GM12878 (cell line): Measurements from ENCODE around the gene URI1. TPM values are rescaled to one million over a fixed set of nuclear protein-coding genes. Genes with fewer than 3 reads are reported as not detected.
"Not testable (repeated sequence)": the region's sequence is repeated elsewhere in the genome, so short reads cannot be mapped to it uniquely, and the experiment has no call there.

ENCODE experiments used
- ATAC-seq: fragments of 200-7000 bp; cut with Tn5 transposase; 3 replicates; pipeline ENCODE4 v1.9.1; 2020; ENCODE audit warnings: mild to moderate bottlenecking, moderate library complexity
- BruUV-seq: library from RNA; stranded (reverse); fragments of 400-500 nt; replicated peaks from 2 replicates; lab custom pipeline; 2021; lab: Mats Ljungman, UMichigan
- CTCF ChIA-PET: fragments of 300-600 bp; sonication (Branson Sonifier 250); formaldehyde crosslinking; extraction: SDS; loops from one replicate; lab custom pipeline; 2021; ENCODE audit warnings: inconsistent platforms; lab: Yijun Ruan, JAX
- POLR2A ChIA-PET: fragments of 350-600 bp; formaldehyde crosslinking; extraction: SDS; loops from one replicate; lab custom pipeline; 2021; ENCODE audit warnings: inconsistent platforms; lab: Charles Lee
- RAD21 ChIA-PET: fragments of 300-600 bp; sonication (Branson Sonifier 250); formaldehyde crosslinking; loops from one replicate; lab custom pipeline; 2023; ENCODE audit warnings: antibody characterized with exemption; ENCODE audit not compliant: unreplicated experiment; lab: Charles Lee
- SMC1A ChIA-PET: fragments of 300-600 bp; sonication (Branson Sonifier 250); formaldehyde crosslinking; loops from one replicate; lab custom pipeline; 2023; ENCODE audit not compliant: unreplicated experiment, uncharacterized antibody; lab: Charles Lee
- DNase-seq: peaks from one replicate; pipeline ENCODE4 v3.0.0-alpha.2; 2011; ENCODE audit warnings: low read depth, low spot score
- FAIRE-seq: peaks from 3 replicates; lab custom pipeline; 2011; peaks lifted over from hg19 to GRCh38; lab: Jason Lieb, UNC
- H2AFZ ChIP-seq: 2 replicates; pipeline ENCODE4 v1.6.0; 2011; ENCODE audit warnings: low read depth, low read length, control low read depth; ENCODE audit not compliant: control insufficient read depth
- H3K27ac ChIP-seq: 2 replicates; pipeline ENCODE4 v1.5.1; 2011; ENCODE audit warnings: control low read depth; ENCODE audit not compliant: control insufficient read depth, insufficient read depth
- H3K27me3 ChIP-seq, 2 experiments: replicated peaks in 1 of 2; 2 replicates each; pipeline versions ENCODE4 v1.6.0 to v1.6.1; 2011; ENCODE audit warnings: low read length in 1 of 2; ENCODE audit not compliant: control insufficient read depth in 2 of 2, insufficient read depth in 2 of 2
- H3K36me3 ChIP-seq, 2 experiments: 2 replicates each; pipeline ENCODE4 v1.5.1; 2011; ENCODE audit warnings: low read length in 1 of 2; ENCODE audit not compliant: control insufficient read depth in 2 of 2, insufficient read depth in 2 of 2
- H3K4me1 ChIP-seq: 2 replicates; pipeline ENCODE4 v1.6.1; 2011; ENCODE audit warnings: mild to moderate bottlenecking, low read length, moderate library complexity, mixed read lengths; ENCODE audit not compliant: control insufficient read depth, insufficient read depth
- H3K4me2 ChIP-seq: 2 replicates; pipeline ENCODE4 v1.6.0; 2011; ENCODE audit warnings: control low read depth; ENCODE audit not compliant: control insufficient read depth, insufficient read depth
- H3K4me3 ChIP-seq: fragments of 200-600 bp; sonication (generic); 2 replicates; pipeline ENCODE4 v1.5.1; 2016
- H3K79me2 ChIP-seq: 2 replicates; pipeline ENCODE4 v1.6.0; 2011; ENCODE audit warnings: low read length; ENCODE audit not compliant: control insufficient read depth, insufficient read depth
- H3K9ac ChIP-seq: 2 replicates; pipeline ENCODE4 v1.8.0; 2011; ENCODE audit warnings: low read length, control low read depth, mixed read lengths; ENCODE audit not compliant: control insufficient read depth, insufficient read depth
- H3K9me3 ChIP-seq: replicated peaks from 3 replicates; pipeline ENCODE4 v1.5.1; 2011; ENCODE audit warnings: mild to moderate bottlenecking, low read length; ENCODE audit not compliant: control insufficient read depth, insufficient read depth
- H4K20me1 ChIP-seq: 2 replicates; pipeline ENCODE4 v1.6.0; 2011; ENCODE audit not compliant: control insufficient read depth, insufficient read depth
- NRF1 ChIP-seq: conservative IDR thresholded peaks from 2 replicates; pipeline ENCODE4 v1.6.1; 2011; ENCODE audit warnings: mild to moderate bottlenecking, low read depth, low read length, improper control_type of control experiment
- ZNF217 ChIP-seq: fragments of 450-650 bp; IDR thresholded peaks from 2 replicates; pipeline ENCODE4 v1.6.1; 2017; ENCODE audit warnings: antibody characterized with exemption, mild to moderate bottlenecking
- ZNF24 ChIP-seq: fragments of 450-650 bp; IDR thresholded peaks from 2 replicates; pipeline ENCODE4 v1.6.1; 2017; ENCODE audit warnings: antibody characterized with exemption, mild to moderate bottlenecking
- ZSCAN29 ChIP-seq: fragments of 450-650 bp; IDR thresholded peaks from 2 replicates; pipeline ENCODE4 v1.6.1; 2017; ENCODE audit warnings: mild to moderate bottlenecking, moderate library complexity
- WGBS: methylation state at CpG from one replicate; pipeline ENCODE4 v1.1.6; 2016; ENCODE audit warnings: low lambda C conversion rate; ENCODE audit not compliant: insufficient replicate concordance, insufficient coverage; ENCODE audit errors: missing lambda C conversion rate; 5-methylcytosine and 5-hydroxymethylcytosine counted together
- in situ Hi-C: fragments of 300-500 bp; cut with MboI; formaldehyde crosslinking; loops from 9 replicates; pipeline ENCODE4 v1.14.3; 2018; ENCODE audit warnings: mixed read lengths
- intact Hi-C: fragments of 100-400 bp; cut with micrococcal nuclease; formaldehyde crosslinking; loops from one replicate; pipeline ENCODE4 v1.14.2; 2022; ENCODE audit not compliant: unreplicated experiment
- polyA plus RNA-seq, 11 experiments: library from polyadenylated mRNA; depleted of rRNA in 4 of 11; unstranded in 6 of 11; stranded (reverse) in 5 of 11; fragments of >200 nt; fragmentation: Nextera tagmentation in 4 of 11; fragmentation: Illumina TruSeq in 1 of 11; extraction: Ambion mirVana in 4 of 11; extraction: Trizol in 1 of 11; gene quantifications; 1 replicate in 1 of 11; 2 replicates in 10 of 11; pipeline versions ENCODE4 v1.2.1 to v1.2.3, GENCODE V29; 2011 to 2016; ENCODE audit warnings: inconsistent platforms in 2 of 11, missing spikeins in 2 of 11, low read depth in 1 of 11
- total RNA-seq, 4 experiments: library from RNA; depleted of rRNA in 3 of 4; stranded (reverse); fragments of >200 nt in 3 of 4; fragmentation: Illumina TruSeq in 1 of 4; extraction: Trizol in 1 of 4; gene quantifications; 2 replicates each; pipeline versions ENCODE4 v1.2.1 to v1.2.3, GENCODE V29; 2013 to 2021
- TF ChIP-seq, protein P1 (sequence below): fragments of 450-650 bp; IDR thresholded peaks from 2 replicates; pipeline ENCODE4 v1.6.1; 2016; ENCODE audit warnings: mild to moderate bottlenecking, moderate library complexity, borderline replicate concordance
- TF ChIP-seq, protein P2 (sequence below): IDR thresholded peaks from 2 replicates; pipeline ENCODE4 v1.6.1; 2011; ENCODE audit warnings: low read depth, mild to moderate bottlenecking, low read length, moderate library complexity, borderline replicate concordance; ENCODE audit errors: extremely low read depth

URI1 gene
- total and polyA plus RNA-seq, 10 of the 15 experiments (the other 5 are each of a cell fraction or from before 2014, with no cell fraction given) = 15.2 to 94.2 (median 47.9) TPM

DNA sequence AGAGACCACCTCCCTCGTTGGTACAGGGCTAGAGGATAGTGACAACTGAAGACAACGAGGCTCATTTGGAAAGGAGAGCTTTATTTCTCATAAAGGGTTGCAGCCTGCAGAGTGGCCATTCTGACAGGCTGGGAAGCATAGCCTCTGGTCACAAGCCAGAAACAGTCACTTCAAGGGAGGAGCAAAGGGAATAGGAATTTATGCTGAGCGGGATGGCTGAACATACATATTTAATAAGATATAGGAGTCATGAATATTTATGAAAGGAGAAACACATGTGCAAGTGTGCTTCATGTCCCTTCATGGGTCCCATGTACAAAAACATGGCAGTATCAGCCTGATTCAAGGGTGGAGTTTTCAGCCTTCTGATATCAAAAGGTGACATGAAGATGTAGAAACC, 27.1 kb upstream of the URI1 start:
- CTCF ChIA-PET = interaction anchor here (1.1 kb wide), 1 partner anchor 9 kb away, joined by 4 read pairs; no protein-coding TSS in a partner anchor

DNA sequence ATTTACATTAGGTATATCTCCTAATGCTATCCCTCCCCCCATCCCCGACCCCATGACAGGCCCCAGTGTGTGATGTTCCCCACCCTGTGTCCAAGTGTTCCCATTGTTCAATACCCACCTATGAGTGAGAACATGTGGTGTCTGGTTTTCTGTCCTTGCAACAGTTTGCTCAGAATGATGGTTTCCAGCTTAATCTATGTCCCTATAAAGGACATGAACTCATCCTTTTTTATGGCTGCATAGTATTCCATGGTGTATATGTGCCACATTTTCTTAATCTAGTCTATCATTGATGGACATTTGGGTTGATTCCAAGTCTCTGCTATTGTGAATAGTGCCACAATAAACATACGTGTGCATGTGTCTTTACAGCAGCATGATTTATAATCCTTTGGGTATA, 26.2 kb upstream of the URI1 start:
- H3K79me2 ChIP-seq, intact Hi-C loops, CTCF ChIA-PET, H3K9me3 ChIP-seq, ATAC-seq, in situ Hi-C loops, FAIRE-seq, H3K36me3 ChIP-seq, H3K4me3 ChIP-seq, H3K27ac ChIP-seq, DNase-seq, H3K9ac ChIP-seq, POLR2A ChIA-PET, H3K4me1 ChIP-seq, RAD21 ChIA-PET, H4K20me1 ChIP-seq, H3K27me3 ChIP-seq, H2AFZ ChIP-seq, H3K4me2 ChIP-seq, SMC1A ChIA-PET, BruUV-seq: not testable (repeated sequence)
- WGBS = 42% methylated on average over 2 of the region's 2 CpGs

More for the DNA sequence above, 27.1 kb upstream of the URI1 start:
- no peaks in the 10 kb centered on the region for H4K20me1 ChIP-seq
- TF ChIP-seq NRF1 (no peak), ZSCAN29 (no peak), ZNF217 (no peak), ZNF24 (no peak)
- TF ChIP-seq, protein P1, sequence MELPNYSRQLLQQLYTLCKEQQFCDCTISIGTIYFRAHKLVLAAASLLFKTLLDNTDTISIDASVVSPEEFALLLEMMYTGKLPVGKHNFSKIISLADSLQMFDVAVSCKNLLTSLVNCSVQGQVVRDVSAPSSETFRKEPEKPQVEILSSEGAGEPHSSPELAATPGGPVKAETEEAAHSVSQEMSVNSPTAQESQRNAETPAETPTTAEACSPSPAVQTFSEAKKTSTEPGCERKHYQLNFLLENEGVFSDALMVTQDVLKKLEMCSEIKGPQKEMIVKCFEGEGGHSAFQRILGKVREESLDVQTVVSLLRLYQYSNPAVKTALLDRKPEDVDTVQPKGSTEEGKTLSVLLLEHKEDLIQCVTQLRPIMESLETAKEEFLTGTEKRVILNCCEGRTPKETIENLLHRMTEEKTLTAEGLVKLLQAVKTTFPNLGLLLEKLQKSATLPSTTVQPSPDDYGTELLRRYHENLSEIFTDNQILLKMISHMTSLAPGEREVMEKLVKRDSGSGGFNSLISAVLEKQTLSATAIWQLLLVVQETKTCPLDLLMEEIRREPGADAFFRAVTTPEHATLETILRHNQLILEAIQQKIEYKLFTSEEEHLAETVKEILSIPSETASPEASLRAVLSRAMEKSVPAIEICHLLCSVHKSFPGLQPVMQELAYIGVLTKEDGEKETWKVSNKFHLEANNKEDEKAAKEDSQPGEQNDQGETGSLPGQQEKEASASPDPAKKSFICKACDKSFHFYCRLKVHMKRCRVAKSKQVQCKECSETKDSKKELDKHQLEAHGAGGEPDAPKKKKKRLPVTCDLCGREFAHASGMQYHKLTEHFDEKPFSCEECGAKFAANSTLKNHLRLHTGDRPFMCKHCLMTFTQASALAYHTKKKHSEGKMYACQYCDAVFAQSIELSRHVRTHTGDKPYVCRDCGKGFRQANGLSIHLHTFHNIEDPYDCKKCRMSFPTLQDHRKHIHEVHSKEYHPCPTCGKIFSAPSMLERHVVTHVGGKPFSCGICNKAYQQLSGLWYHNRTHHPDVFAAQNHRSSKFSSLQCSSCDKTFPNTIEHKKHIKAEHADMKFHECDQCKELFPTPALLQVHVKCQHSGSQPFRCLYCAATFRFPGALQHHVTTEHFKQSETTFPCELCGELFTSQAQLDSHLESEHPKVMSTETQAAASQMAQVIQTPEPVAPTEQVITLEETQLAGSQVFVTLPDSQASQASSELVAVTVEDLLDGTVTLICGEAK = no peak
- TF ChIP-seq, protein P2, sequence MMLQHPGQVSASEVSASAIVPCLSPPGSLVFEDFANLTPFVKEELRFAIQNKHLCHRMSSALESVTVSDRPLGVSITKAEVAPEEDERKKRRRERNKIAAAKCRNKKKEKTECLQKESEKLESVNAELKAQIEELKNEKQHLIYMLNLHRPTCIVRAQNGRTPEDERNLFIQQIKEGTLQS = no peak
- TF ChIP-seq, all 136 proteins: peak for 0
- in situ Hi-C loops (no loop called here), intact Hi-C loops (no loop called here)
- BruUV-seq = no TSS peak
- no peaks in the 10 kb centered on the region for H3K27me3 ChIP-seq
- no peaks in the 10 kb centered on the region for H3K36me3 ChIP-seq
- ChIA-PET RAD21 (no interaction called here), SMC1A (no interaction called here), POLR2A (no interaction called here)
- H3K4me1 ChIP-seq = no peaks in the 10 kb centered on the region
- H3K9ac ChIP-seq = no peak overlapping the region
- no peaks in the 10 kb centered on the region for H3K79me2 ChIP-seq
- DNase-seq (no peak), FAIRE-seq (no peak), ATAC-seq (no peak)
- H3K9me3 ChIP-seq = no peaks in the 10 kb centered on the region
- no peak overlapping the region for H2AFZ ChIP-seq
- WGBS = 32% methylated on average over 3 of the region's 3 CpGs
- H3K27ac ChIP-seq = no peak overlapping the region
- no peak overlapping the region for H3K4me2 ChIP-seq
- no peak overlapping the region for H3K4me3 ChIP-seq
